WTC11 (cell line): ENCODE results near the gene RNASE7. TPM values are rescaled to one million over a fixed set of nuclear protein-coding genes. Genes with fewer than 3 reads are reported as not detected.
A peak's percentile ranks its signal among the peaks of the same experiment; 100 is the strongest.

Experiments used
- ATAC-seq: fragments of 200-7000 bp; cut with Tn5 transposase; 2 replicates; pipeline ENCODE4 v1.10.0; 2021; ENCODE audit warnings: mild to moderate bottlenecking, moderate library complexity
- CTCF ChIA-PET: fragments of 300-600 bp; sonication (Branson Sonifier 250); formaldehyde crosslinking; loops from one replicate; lab custom pipeline; 2021; ENCODE audit warnings: antibody characterized with exemption; lab: Charles Lee
- POLR2A ChIA-PET: fragments of 350-600 bp; sonication (Branson Sonifier 250); formaldehyde crosslinking; loops from one replicate; lab custom pipeline; 2021; ENCODE audit warnings: antibody characterized with exemption; lab: Charles Lee
- DNase-seq: peaks from one replicate; pipeline ENCODE4 v3.0.0; 2021; ENCODE audit warnings: low spot score
- H3K27ac Mint-ChIP-seq: 2 replicates; pipeline ENCODE4 v1.8.0; 2021; ENCODE audit warnings: mixed read lengths
- H3K27me3 Mint-ChIP-seq: 2 replicates; pipeline ENCODE4 v1.8.0; 2021; ENCODE audit warnings: low read depth, mild to moderate bottlenecking, moderate library complexity, mixed read lengths
- H3K36me3 Mint-ChIP-seq: 2 replicates; pipeline ENCODE4 v1.8.0; 2021; ENCODE audit warnings: mixed read lengths
- H3K4me1 Mint-ChIP-seq: 2 replicates; pipeline ENCODE4 v1.8.0; 2022; ENCODE audit warnings: mixed read lengths
- H3K4me3 Mint-ChIP-seq: 2 replicates; pipeline ENCODE4 v1.8.0; 2021; ENCODE audit warnings: mild to moderate bottlenecking, moderate library complexity, mixed read lengths
- H3K9me3 Mint-ChIP-seq: 2 replicates; pipeline ENCODE4 v1.8.0; 2021; ENCODE audit warnings: mixed read lengths
- EMX1 ChIP-seq: fragments of 250-450 bp; sonication (Bioruptor Pico); IDR thresholded peaks from 2 replicates; pipeline ENCODE4 v1.8.0; 2021; ENCODE audit warnings: mild to moderate bottlenecking
- FOXP1 ChIP-seq: sonication (generic); formaldehyde crosslinking; IDR thresholded peaks from 2 replicates; pipeline ENCODE4 v1.8.0; 2022; ENCODE audit warnings: missing genetic modification reagents, mild to moderate bottlenecking, moderate library complexity, borderline replicate concordance
- GTF2I ChIP-seq: fragments of 250-450 bp; sonication (Bioruptor Pico); conservative IDR thresholded peaks from 2 replicates; pipeline ENCODE4 v1.4.0; 2021; ENCODE audit warnings: mild to moderate bottlenecking
- HMGA2 ChIP-seq: fragments of 250-450 bp; sonication (Bioruptor Pico); IDR thresholded peaks from 2 replicates; pipeline ENCODE4 v1.4.0; 2021; ENCODE audit warnings: mild to moderate bottlenecking, moderate library complexity
- HMGXB4 ChIP-seq: sonication (generic); formaldehyde crosslinking; IDR thresholded peaks from 2 replicates; pipeline ENCODE4 v1.8.1; 2023; ENCODE audit warnings: mild to moderate bottlenecking, moderate library complexity, missing genetic modification reagents
- JUN ChIP-seq: sonication (generic); formaldehyde crosslinking; IDR thresholded peaks from 2 replicates; pipeline ENCODE4 v1.8.0; 2023; ENCODE audit warnings: mild to moderate bottlenecking, missing genetic modification reagents
- MXD4 ChIP-seq: fragments of 250-450 bp; sonication (Bioruptor Pico); IDR thresholded peaks from 2 replicates; pipeline ENCODE4 v1.8.0; 2021; ENCODE audit warnings: mild to moderate bottlenecking, moderate library complexity, borderline replicate concordance
- NFATC4 ChIP-seq: fragments of 250-450 bp; sonication (Bioruptor Pico); IDR thresholded peaks from 2 replicates; pipeline ENCODE4 v1.9.0; 2021; ENCODE audit warnings: mild to moderate bottlenecking
- NR1H2 ChIP-seq: sonication (generic); formaldehyde crosslinking; IDR thresholded peaks from 2 replicates; pipeline ENCODE4 v1.9.0; 2021; ENCODE audit warnings: mild to moderate bottlenecking, moderate library complexity, missing genetic modification reagents
- RELA ChIP-seq: sonication (generic); formaldehyde crosslinking; IDR thresholded peaks from 2 replicates; pipeline ENCODE4 v1.8.1; 2022; ENCODE audit warnings: missing genetic modification reagents, mild to moderate bottlenecking, borderline replicate concordance
- RORB ChIP-seq: fragments of 250-450 bp; sonication (Bioruptor Pico); IDR thresholded peaks from 2 replicates; pipeline ENCODE4 v1.9.0; 2021; ENCODE audit warnings: mild to moderate bottlenecking
- SMAD3 ChIP-seq: sonication (generic); formaldehyde crosslinking; IDR thresholded peaks from 2 replicates; pipeline ENCODE4 v1.8.0; 2022; ENCODE audit warnings: missing genetic modification reagents, mild to moderate bottlenecking, borderline replicate concordance
- SMAD4 ChIP-seq: sonication (generic); formaldehyde crosslinking; IDR thresholded peaks from 2 replicates; pipeline ENCODE4 v1.8.0; 2022; ENCODE audit warnings: mild to moderate bottlenecking, missing genetic modification reagents
- TCF7 ChIP-seq: sonication (generic); formaldehyde crosslinking; IDR thresholded peaks from 2 replicates; pipeline ENCODE4 v1.8.0; 2022; ENCODE audit warnings: mild to moderate bottlenecking, low read depth, missing genetic modification reagents, moderate library complexity
- ZNF121 ChIP-seq: sonication (generic); formaldehyde crosslinking; IDR thresholded peaks from 2 replicates; pipeline ENCODE4 v1.8.0; 2023; ENCODE audit warnings: missing genetic modification reagents
- ZNF263 ChIP-seq: sonication (generic); formaldehyde crosslinking; IDR thresholded peaks from 2 replicates; pipeline ENCODE4 v1.8.1; 2022; ENCODE audit warnings: low read depth, mild to moderate bottlenecking, moderate library complexity, missing genetic modification reagents
- ZNF416 ChIP-seq: fragments of 250-450 bp; sonication (Bioruptor Pico); IDR thresholded peaks from 2 replicates; pipeline ENCODE4 v1.9.0; 2021; ENCODE audit warnings: mild to moderate bottlenecking, inconsistent platforms
- ZNF532 ChIP-seq: fragments of 250-450 bp; sonication (Bioruptor Pico); IDR thresholded peaks from 2 replicates; pipeline ENCODE4 v1.9.0; 2021; ENCODE audit warnings: mild to moderate bottlenecking, borderline replicate concordance
- ZSCAN18 ChIP-seq: fragments of 250-450 bp; sonication (Bioruptor Pico); IDR thresholded peaks from 2 replicates; pipeline ENCODE4 v2.1.2; 2022; ENCODE audit warnings: mild to moderate bottlenecking, moderate library complexity
- total RNA-seq: library from RNA; stranded (reverse); gene quantifications from 3 replicates; pipeline ENCODE4 v1.2.3, GENCODE V29; 2021
- TF ChIP-seq, protein P1 (sequence below): sonication (generic); formaldehyde crosslinking; IDR thresholded peaks from 2 replicates; pipeline ENCODE4 v1.8.0; 2023; ENCODE audit warnings: missing genetic modification reagents
- TF ChIP-seq, protein P2 (sequence below): sonication (generic); formaldehyde crosslinking; IDR thresholded peaks from 2 replicates; pipeline ENCODE4 v1.8.1; 2022; ENCODE audit warnings: mild to moderate bottlenecking, missing genetic modification reagents, moderate library complexity, borderline replicate concordance
- TF ChIP-seq, protein P3 (sequence below): sonication (generic); formaldehyde crosslinking; IDR thresholded peaks from 2 replicates; pipeline ENCODE4 v1.8.0; 2022; ENCODE audit warnings: missing genetic modification reagents

RNASE7 gene
- total RNA-seq, 1 experiment from 2014 or later = not detected

DNA sequence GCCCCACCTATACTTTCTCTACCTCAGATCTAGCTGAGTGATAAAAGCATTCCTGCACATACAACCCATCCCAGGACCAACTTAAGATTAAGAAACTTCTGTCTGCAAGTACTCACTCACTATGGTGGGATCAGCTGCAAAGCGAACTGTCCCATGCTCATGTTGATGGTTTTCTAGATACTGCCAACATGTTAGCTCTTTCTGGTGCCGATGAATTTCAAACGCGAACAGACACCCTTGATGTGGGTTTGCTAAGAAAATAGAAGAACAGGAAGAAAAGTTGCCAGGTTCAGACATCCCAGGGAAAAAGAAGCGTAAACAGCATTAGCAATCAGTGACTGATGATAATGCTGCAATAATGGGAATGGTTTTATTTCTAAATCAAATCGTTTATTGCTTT is 44.6 kb upstream of the RNASE7 start:
- Mint-ChIP-seq H3K27ac (peak overlapping the region; percentile 78), H3K36me3 (peaks cover 41% of the 10 kb centered on the region), H3K4me1 (peaks cover 18% of the 10 kb centered on the region), H3K27me3 (no peaks in the 10 kb centered on the region; the same call in 1 of the 2 replicates), H3K4me3 (no peak overlapping the region), H3K9me3 (no peaks in the 10 kb centered on the region)
- DNase-seq (no peak), ATAC-seq (no peak)
- no peak for TF ChIP-seq HMGA2
- TF ChIP-seq EMX1 (CRISPR knock-in tag) = no peak
- TF ChIP-seq ZNF416 (CRISPR knock-in tag) = no peak
- TF ChIP-seq SMAD4 = no peak
- TF ChIP-seq FOXP1 (CRISPR knock-in tag) = no peak
- TF ChIP-seq ZSCAN18 (CRISPR knock-in tag) = no peak
- no peak for TF ChIP-seq ZNF532 (CRISPR knock-in tag)
- TF ChIP-seq, protein P1, sequence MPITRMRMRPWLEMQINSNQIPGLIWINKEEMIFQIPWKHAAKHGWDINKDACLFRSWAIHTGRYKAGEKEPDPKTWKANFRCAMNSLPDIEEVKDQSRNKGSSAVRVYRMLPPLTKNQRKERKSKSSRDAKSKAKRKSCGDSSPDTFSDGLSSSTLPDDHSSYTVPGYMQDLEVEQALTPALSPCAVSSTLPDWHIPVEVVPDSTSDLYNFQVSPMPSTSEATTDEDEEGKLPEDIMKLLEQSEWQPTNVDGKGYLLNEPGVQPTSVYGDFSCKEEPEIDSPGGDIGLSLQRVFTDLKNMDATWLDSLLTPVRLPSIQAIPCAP = no peak
- TF ChIP-seq RORB (CRISPR knock-in tag) = no peak
- POLR2A ChIA-PET = interaction anchor here (0.6 to 1.3 kb wide), 5 partner anchors 17 to 196 kb away, joined by 3 to 8 read pairs (median 4); no protein-coding TSS in a partner anchor
- CTCF ChIA-PET = interaction anchor here (0.6 to 5.6 kb wide), 14 partner anchors 8 to 171 kb away, joined by 3 to 78 read pairs (median 5); partner anchors contain the start of gene ARHGEF40

- Mint-ChIP-seq H3K9me3 (no peaks in the 10 kb centered on the region), H3K36me3 (peaks cover 36% of the 10 kb centered on the region), H3K27ac (peak overlapping the region; percentile 25), H3K4me3 (no peak overlapping the region; the same call in 1 of the 2 replicates), H3K4me1 (peaks cover 18% of the 10 kb centered on the region), H3K27me3 (no peaks in the 10 kb centered on the region; the same call in 1 of the 2 replicates)
- ATAC-seq = peak; percentile 34
- no peak for DNase-seq
- ChIA-PET POLR2A (interaction anchor here (1.0 to 1.3 kb wide), 3 partner anchors 16 to 96 kb away, joined by 3 to 4 read pairs (median 3); no protein-coding TSS in a partner anchor), CTCF (interaction anchor here (1.0 to 5.6 kb wide), 12 partner anchors 16 to 172 kb away, joined by 3 to 78 read pairs (median 7); partner anchors contain the start of gene ARHGEF40)
- TF ChIP-seq, protein P2, sequence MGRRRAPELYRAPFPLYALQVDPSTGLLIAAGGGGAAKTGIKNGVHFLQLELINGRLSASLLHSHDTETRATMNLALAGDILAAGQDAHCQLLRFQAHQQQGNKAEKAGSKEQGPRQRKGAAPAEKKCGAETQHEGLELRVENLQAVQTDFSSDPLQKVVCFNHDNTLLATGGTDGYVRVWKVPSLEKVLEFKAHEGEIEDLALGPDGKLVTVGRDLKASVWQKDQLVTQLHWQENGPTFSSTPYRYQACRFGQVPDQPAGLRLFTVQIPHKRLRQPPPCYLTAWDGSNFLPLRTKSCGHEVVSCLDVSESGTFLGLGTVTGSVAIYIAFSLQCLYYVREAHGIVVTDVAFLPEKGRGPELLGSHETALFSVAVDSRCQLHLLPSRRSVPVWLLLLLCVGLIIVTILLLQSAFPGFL (CRISPR knock-in tag) = no peak
- TF ChIP-seq ZNF121 (no peak), NR1H2 (CRISPR knock-in tag) (no peak), MXD4 (CRISPR knock-in tag) (no peak), NFATC4 (CRISPR knock-in tag) (no peak), JUN (CRISPR knock-in tag) (no peak), SMAD3 (CRISPR knock-in tag) (no peak), HMGXB4 (CRISPR knock-in tag) (no peak), ZNF263 (no peak), GTF2I (no peak), TCF7 (no peak), RELA (no peak)
- TF ChIP-seq, protein P3, sequence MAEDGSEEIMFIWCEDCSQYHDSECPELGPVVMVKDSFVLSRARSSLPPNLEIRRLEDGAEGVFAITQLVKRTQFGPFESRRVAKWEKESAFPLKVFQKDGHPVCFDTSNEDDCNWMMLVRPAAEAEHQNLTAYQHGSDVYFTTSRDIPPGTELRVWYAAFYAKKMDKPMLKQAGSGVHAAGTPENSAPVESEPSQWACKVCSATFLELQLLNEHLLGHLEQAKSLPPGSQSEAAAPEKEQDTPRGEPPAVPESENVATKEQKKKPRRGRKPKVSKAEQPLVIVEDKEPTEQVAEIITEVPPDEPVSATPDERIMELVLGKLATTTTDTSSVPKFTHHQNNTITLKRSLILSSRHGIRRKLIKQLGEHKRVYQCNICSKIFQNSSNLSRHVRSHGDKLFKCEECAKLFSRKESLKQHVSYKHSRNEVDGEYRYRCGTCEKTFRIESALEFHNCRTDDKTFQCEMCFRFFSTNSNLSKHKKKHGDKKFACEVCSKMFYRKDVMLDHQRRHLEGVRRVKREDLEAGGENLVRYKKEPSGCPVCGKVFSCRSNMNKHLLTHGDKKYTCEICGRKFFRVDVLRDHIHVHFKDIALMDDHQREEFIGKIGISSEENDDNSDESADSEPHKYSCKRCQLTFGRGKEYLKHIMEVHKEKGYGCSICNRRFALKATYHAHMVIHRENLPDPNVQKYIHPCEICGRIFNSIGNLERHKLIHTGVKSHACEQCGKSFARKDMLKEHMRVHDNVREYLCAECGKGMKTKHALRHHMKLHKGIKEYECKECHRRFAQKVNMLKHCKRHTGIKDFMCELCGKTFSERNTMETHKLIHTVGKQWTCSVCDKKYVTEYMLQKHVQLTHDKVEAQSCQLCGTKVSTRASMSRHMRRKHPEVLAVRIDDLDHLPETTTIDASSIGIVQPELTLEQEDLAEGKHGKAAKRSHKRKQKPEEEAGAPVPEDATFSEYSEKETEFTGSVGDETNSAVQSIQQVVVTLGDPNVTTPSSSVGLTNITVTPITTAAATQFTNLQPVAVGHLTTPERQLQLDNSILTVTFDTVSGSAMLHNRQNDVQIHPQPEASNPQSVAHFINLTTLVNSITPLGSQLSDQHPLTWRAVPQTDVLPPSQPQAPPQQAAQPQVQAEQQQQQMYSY = no peak
These were observed 44.0 kb upstream of the RNASE7 start for GRCh38 chr14:20998139-20998538.
